HCT116 (cell line): Measurements from ENCODE around the gene SLC4A7. TPM values are rescaled to one million over a fixed set of nuclear protein-coding genes. Genes with fewer than 3 reads are reported as not detected.
"Not testable (repeated sequence)": the region's sequence is repeated elsewhere in the genome, so short reads cannot be mapped to it uniquely, and the experiment has no call there.

Experiments
- ATAC-seq: fragments of 200-7000 bp; cut with Tn5 transposase; 2 replicates; pipeline ENCODE4 v1.9.1; 2020; ENCODE audit warnings: mild to moderate bottlenecking, moderate library complexity
- BruUV-seq: library from RNA; stranded (reverse); fragments of 400-500 nt; replicated peaks from 2 replicates; lab custom pipeline; 2021; lab: Mats Ljungman, UMichigan
- CTCF ChIA-PET: fragments of 300-600 bp; sonication (Branson Sonifier 250); formaldehyde crosslinking; loops from one replicate; lab custom pipeline; 2021; ENCODE audit warnings: antibody characterized with exemption; lab: Charles Lee
- POLR2A ChIA-PET: fragments of 300-600, 350-600 bp; sonication (Branson Sonifier 250); formaldehyde crosslinking; loops from one replicate; lab custom pipeline; 2021; ENCODE audit warnings: antibody characterized with exemption; lab: Charles Lee
- RAD21 ChIA-PET, 2 experiments: fragments of 300-600 bp; sonication (Branson Sonifier 250); formaldehyde crosslinking; loops; one replicate each; lab custom pipeline; 2023; ENCODE audit warnings: low total read pairs in 2 of 2; ENCODE audit not compliant: uncharacterized antibody in 2 of 2, unreplicated experiment in 2 of 2, low non-redundant PET in 1 of 2; lab: Charles Lee
- DNase-seq: peaks from one replicate; pipeline ENCODE4 v3.0.0-alpha.2; 2010; ENCODE audit warnings: low read depth, low spot score
- H2AFZ ChIP-seq: fragments of 200-600 bp; shearing (Covaris generic), sonication (generic); 2 replicates; pipeline ENCODE4 v1.6.1; 2017; ENCODE audit warnings: low read depth, mixed run types, mixed read lengths, antibody characterized with exemption, low read length; ENCODE audit not compliant: poor library complexity, severe bottlenecking
- H3K27ac ChIP-seq: 2 replicates; pipeline ENCODE4 v1.5.1; 2012; ENCODE audit warnings: low read depth, low read length
- H3K27me3 ChIP-seq: fragments of 200-600 bp; sonication (generic); 2 replicates; pipeline ENCODE4 v1.6.1; 2016; ENCODE audit warnings: mixed run types, low read length, mixed read lengths; ENCODE audit not compliant: insufficient read depth
- H3K36me3 ChIP-seq, 2 experiments: fragments of 200-500 bp in 1 of 2; fragments of 200-600 bp in 1 of 2; sonication (Bioruptor generic) in 1 of 2; sonication (generic) in 1 of 2; 2 replicates each; pipeline versions ENCODE4 v1.5.1 to v1.6.1; 2014 to 2016; ENCODE audit warnings: low read length in 2 of 2, inconsistent platforms in 1 of 2, mixed read lengths in 1 of 2, mixed run types in 1 of 2; ENCODE audit not compliant: insufficient read depth in 2 of 2, control insufficient read depth in 1 of 2
- H3K4me1 ChIP-seq, 2 experiments: fragments of 200-600 bp in 1 of 2; sonication (generic) in 1 of 2; 2 replicates each; pipeline versions ENCODE4 v1.5.1 to v1.6.1; 2012 to 2017; ENCODE audit warnings: low read length in 2 of 2, inconsistent platforms in 1 of 2, mild to moderate bottlenecking in 1 of 2, mixed read lengths in 1 of 2, mixed run types in 1 of 2, moderate library complexity in 1 of 2; ENCODE audit not compliant: insufficient read depth in 2 of 2, control insufficient read depth in 1 of 2
- H3K4me2 ChIP-seq: fragments of 200-600 bp; sonication (generic); 2 replicates; pipeline ENCODE4 v1.6.1; 2017; ENCODE audit warnings: mixed run types, low read length, mixed read lengths
- H3K4me3 ChIP-seq, 2 experiments: fragments of 200-600 bp in 1 of 2; sonication (generic) in 1 of 2; replicated peaks in 1 of 2; 2 replicates each; pipeline ENCODE4 v1.5.1; 2011 to 2016; ENCODE audit warnings: low read length in 2 of 2, control low read depth in 1 of 2, low read depth in 1 of 2, mild to moderate bottlenecking in 1 of 2, mixed read lengths in 1 of 2, mixed run types in 1 of 2
- H3K79me2 ChIP-seq: fragments of 200-600 bp; sonication (generic); 2 replicates; pipeline ENCODE4 v1.6.1; 2017; ENCODE audit warnings: mild to moderate bottlenecking, mixed run types, low read length, moderate library complexity, mixed read lengths; ENCODE audit not compliant: insufficient read depth
- H3K9ac ChIP-seq: fragments of 200-600 bp; sonication (generic); 2 replicates; pipeline ENCODE4 v1.6.1; 2016; ENCODE audit warnings: low read length, mixed read lengths
- H3K9me2 ChIP-seq: fragments of 200-600 bp; sonication (generic), shearing (Covaris generic); 2 replicates; pipeline ENCODE4 v1.6.1; 2017; ENCODE audit warnings: mixed run types, mild to moderate bottlenecking, moderate library complexity; ENCODE audit not compliant: insufficient read depth
- H3K9me3 ChIP-seq, 2 experiments: fragments of 200-500 bp in 1 of 2; fragments of 200-600 bp in 1 of 2; sonication (Bioruptor generic) in 1 of 2; sonication (generic) in 1 of 2; 2 replicates each; pipeline ENCODE4 v1.6.1; 2014 to 2017; ENCODE audit warnings: low read length in 2 of 2, mixed read lengths in 2 of 2, inconsistent platforms in 1 of 2, low read depth in 1 of 2, mild to moderate bottlenecking in 1 of 2, mixed run types in 1 of 2, moderate library complexity in 1 of 2; ENCODE audit not compliant: control insufficient read depth in 1 of 2, insufficient read depth in 1 of 2
- H4K20me1 ChIP-seq: fragments of 200-600 bp; sonication (generic), shearing (Covaris generic); 2 replicates; pipeline ENCODE4 v1.6.1; 2017; ENCODE audit warnings: mixed run types, mild to moderate bottlenecking, moderate library complexity; ENCODE audit not compliant: insufficient read depth
- CTCF ChIP-seq, 3 experiments: fragments of 200-600 bp in 1 of 3; sonication (generic) in 1 of 3; IDR thresholded peaks in 2 of 3; conservative IDR thresholded peaks in 1 of 3; 2 replicates each; pipeline ENCODE4 v1.5.1; 2012 to 2017; ENCODE audit warnings: low read depth in 2 of 3, low read length in 2 of 3, antibody characterized with exemption in 1 of 3, borderline replicate concordance in 1 of 3, control low read depth in 1 of 3, mild to moderate bottlenecking in 1 of 3, mixed read lengths in 1 of 3, mixed run types in 1 of 3, moderate library complexity in 1 of 3; ENCODE audit not compliant: insufficient read depth in 1 of 3
- EZH2 ChIP-seq: fragments of 200-600 bp; sonication (generic); IDR thresholded peaks from 2 replicates; pipeline ENCODE4 v1.6.1; 2017; ENCODE audit warnings: antibody characterized with exemption, mixed run types
- SP1 ChIP-seq: IDR thresholded peaks from 2 replicates; pipeline ENCODE4 v1.6.1; 2012; ENCODE audit warnings: low read depth
- intact Hi-C: fragments of 100-400 bp; cut with micrococcal nuclease; formaldehyde crosslinking; loops from 2 replicates; pipeline ENCODE4 v1.10.0; 2022
- total RNA-seq: library from RNA; stranded (reverse); gene quantifications from one replicate; pipeline ENCODE4 v1.2.1, GENCODE V29; 2021; ENCODE audit not compliant: unreplicated experiment

SLC4A7 gene
- total RNA-seq, 1 experiment from 2014 or later = 37.6 TPM

DNA sequence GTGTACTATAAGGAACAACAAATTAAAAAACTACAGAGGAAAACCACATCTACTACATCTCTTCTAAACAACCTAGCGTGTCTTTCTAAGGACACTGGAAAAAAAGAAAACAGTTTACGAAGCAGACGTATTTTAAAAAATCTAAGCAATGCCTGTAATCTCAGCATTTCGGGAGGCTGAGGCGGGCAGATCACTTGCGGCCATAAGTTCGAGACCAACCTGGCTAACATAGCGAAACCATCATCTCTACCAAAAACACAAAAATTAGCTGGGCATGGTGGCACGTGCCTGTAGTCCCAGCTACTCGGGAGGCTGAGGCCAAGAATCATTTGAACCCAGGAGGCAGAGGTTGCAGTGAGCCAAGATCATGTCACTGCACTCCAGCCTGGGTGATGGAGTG lies 91.8 kb downstream of the SLC4A7 start:
- H3K79me2 ChIP-seq, intact Hi-C loops, POLR2A ChIA-PET, H3K9me2 ChIP-seq, H3K27me3 ChIP-seq, BruUV-seq, H3K4me1 ChIP-seq, RAD21 ChIA-PET, H3K9me3 ChIP-seq, H2AFZ ChIP-seq, CTCF ChIA-PET, H3K4me3 ChIP-seq, DNase-seq, H4K20me1 ChIP-seq, H3K9ac ChIP-seq, ATAC-seq, H3K4me2 ChIP-seq, H3K27ac ChIP-seq: not testable (repeated sequence)
- peaks cover 12 to 15% of the 10 kb centered on the region in 2 experiments; a peak in 2 of 4 replicates for H3K36me3 ChIP-seq

DNA sequence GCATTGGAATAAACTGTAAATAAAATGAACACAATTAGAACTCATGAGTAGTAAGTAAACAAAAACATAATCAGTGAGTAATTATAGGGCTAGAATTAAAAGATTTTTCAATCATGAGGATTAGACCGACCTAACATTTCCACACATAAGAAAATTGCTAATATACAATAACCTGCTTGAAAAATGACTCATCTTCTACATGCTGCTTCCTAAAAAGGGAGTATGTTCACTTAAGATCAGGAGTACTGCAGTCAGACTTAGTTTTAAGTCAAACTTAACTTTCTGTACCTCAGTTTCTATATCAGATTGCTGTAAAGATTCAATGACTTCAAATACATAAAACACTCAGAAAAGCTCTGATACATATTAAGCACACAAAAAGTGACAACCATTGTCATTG lies 92.4 kb downstream of the SLC4A7 start:
- no peaks in the 10 kb centered on the region for H3K9me2 ChIP-seq
- no peak overlapping the region for H3K4me2 ChIP-seq
- DNase-seq (no peak), ATAC-seq (no peak)
- POLR2A ChIA-PET = no interaction called here
- H3K36me3 ChIP-seq = peaks cover 12 to 15% of the 10 kb centered on the region in 2 experiments; a peak in 2 of 4 replicates
- no peak overlapping the region for H3K9ac ChIP-seq
- H3K79me2 ChIP-seq = no peaks in the 10 kb centered on the region
- CTCF ChIA-PET = no interaction called here
- H4K20me1 ChIP-seq = no peaks in the 10 kb centered on the region
- H3K9me3 ChIP-seq = no peaks in the 10 kb centered on the region
- no TSS peak for BruUV-seq
- intact Hi-C loops = no loop called here
- RAD21 ChIA-PET = no interaction called here
- no peaks in the 10 kb centered on the region for H3K27me3 ChIP-seq
- H3K4me1 ChIP-seq = no peaks in the 10 kb centered on the region
- H3K27ac ChIP-seq = no peak overlapping the region
- H3K4me3 ChIP-seq = no peak overlapping the region
- no peak overlapping the region for H2AFZ ChIP-seq
- TF ChIP-seq SP1 (no peak), CTCF (IDR thresholded peaks at IDR 0.05 in 2 of 3, conservative IDR thresholded peaks at IDR 0.05 in 1 of 3; ENCODE audit: borderline replicate concordance in 1 of 3, insufficient read depth in 1 of 3, low read depth in 2 of 3, low read length in 2 of 3) (no peak), EZH2 (no peak)
